Ascending aorta (tissue), 2 donors: Measurements from ENCODE around the gene SMG6. TPM values are rescaled to one million over a fixed set of nuclear protein-coding genes. Genes with fewer than 3 reads are reported as not detected.

Experiments used
- DNase-seq, 2 donors: peaks; one replicate each; pipeline ENCODE4 v3.0.0-alpha.2; 2019; ENCODE audit warnings: low spot score in 2 of 2
- H3K27ac ChIP-seq, 2 donors: fragments of 200-600 bp; sonication (generic); one replicate each; pipeline ENCODE4 v1.5.1; 2016 to 2017; ENCODE audit warnings: mild to moderate bottlenecking in 1 of 2
- H3K27me3 ChIP-seq: fragments of 200-600 bp; sonication (generic); one replicate; pipeline ENCODE4 v1.5.1; 2017
- H3K36me3 ChIP-seq, 2 donors: fragments of 200-600 bp; sonication (generic); one replicate each; pipeline ENCODE4 v1.5.1; 2016
- H3K4me1 ChIP-seq, 2 donors: fragments of 200-600 bp; sonication (generic); one replicate each; pipeline ENCODE4 v1.5.1; 2016 to 2017; ENCODE audit warnings: mild to moderate bottlenecking in 1 of 2
- H3K4me3 ChIP-seq, 2 donors: fragments of 200-600 bp; sonication (generic); one replicate each; pipeline ENCODE4 v1.5.1; 2016 to 2017; ENCODE audit warnings: mild to moderate bottlenecking in 1 of 2
- H3K9me3 ChIP-seq, 2 donors: fragments of 200-600 bp; sonication (generic); one replicate each; pipeline ENCODE4 v1.5.1; 2016
- intact Hi-C: fragments of 100-400 bp; cut with DNase I; formaldehyde crosslinking; loops from one replicate; pipeline ENCODE4 v1.15.1; 2023
- total RNA-seq: library from RNA; depleted of rRNA; stranded (reverse); fragments of >200 nt; gene quantifications from one replicate; pipeline ENCODE4 v1.1.0, GENCODE V29; 2016
- TF ChIP-seq, protein P1 (sequence below), 3 experiments: fragments of 200-600 bp in 2 of 3; fragments of 450-650 bp in 1 of 3; sonication (generic) in 2 of 3; IDR thresholded peaks; one replicate each; pipeline ENCODE4 v1.5.1; 2016 to 2019; ENCODE audit warnings: antibody characterized with exemption in 3 of 3, mild to moderate bottlenecking in 1 of 3, moderate library complexity in 1 of 3

The SMG6 gene
- total RNA-seq, 1 donor from 2014 or later = 50.8 TPM

DNA sequence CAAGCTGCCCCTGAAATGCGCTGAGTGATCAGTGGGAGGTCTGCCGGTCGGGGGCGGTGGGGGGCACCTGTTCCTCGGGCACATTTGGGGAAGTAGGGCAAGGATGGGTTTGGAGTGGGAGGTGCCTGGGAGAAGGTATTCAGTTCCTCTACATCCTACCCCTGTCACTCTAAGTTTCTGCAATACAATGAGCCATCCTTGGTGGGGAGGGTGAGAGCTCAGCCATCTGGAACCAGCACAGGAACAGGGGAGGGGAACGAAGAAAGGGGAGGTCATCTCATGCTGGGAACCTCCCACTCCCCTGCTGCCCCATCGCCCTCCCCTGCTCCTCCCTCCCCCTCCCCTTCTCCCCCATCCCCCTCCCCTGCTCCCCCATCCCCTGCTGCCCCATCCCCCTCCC lies 269.4 kb downstream of the SMG6 start:
- TF ChIP-seq, protein P1, sequence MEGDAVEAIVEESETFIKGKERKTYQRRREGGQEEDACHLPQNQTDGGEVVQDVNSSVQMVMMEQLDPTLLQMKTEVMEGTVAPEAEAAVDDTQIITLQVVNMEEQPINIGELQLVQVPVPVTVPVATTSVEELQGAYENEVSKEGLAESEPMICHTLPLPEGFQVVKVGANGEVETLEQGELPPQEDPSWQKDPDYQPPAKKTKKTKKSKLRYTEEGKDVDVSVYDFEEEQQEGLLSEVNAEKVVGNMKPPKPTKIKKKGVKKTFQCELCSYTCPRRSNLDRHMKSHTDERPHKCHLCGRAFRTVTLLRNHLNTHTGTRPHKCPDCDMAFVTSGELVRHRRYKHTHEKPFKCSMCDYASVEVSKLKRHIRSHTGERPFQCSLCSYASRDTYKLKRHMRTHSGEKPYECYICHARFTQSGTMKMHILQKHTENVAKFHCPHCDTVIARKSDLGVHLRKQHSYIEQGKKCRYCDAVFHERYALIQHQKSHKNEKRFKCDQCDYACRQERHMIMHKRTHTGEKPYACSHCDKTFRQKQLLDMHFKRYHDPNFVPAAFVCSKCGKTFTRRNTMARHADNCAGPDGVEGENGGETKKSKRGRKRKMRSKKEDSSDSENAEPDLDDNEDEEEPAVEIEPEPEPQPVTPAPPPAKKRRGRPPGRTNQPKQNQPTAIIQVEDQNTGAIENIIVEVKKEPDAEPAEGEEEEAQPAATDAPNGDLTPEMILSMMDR (IDR thresholded peaks at IDR 0.05) = no peak
- Histone ChIP-seq H3K4me1 (peaks cover 7 to 16% of the 10 kb centered on the region in 2 donors), H3K9me3 (no peaks in the 10 kb centered on the region), H3K36me3 (peaks cover 23 to 35% of the 10 kb centered on the region in 2 donors), H3K27ac (no peak overlapping the region), H3K4me3 (no peak overlapping the region), H3K27me3 (no peaks in the 10 kb centered on the region)
- no peak for DNase-seq
- intact Hi-C loops = no loop called here

DNA sequence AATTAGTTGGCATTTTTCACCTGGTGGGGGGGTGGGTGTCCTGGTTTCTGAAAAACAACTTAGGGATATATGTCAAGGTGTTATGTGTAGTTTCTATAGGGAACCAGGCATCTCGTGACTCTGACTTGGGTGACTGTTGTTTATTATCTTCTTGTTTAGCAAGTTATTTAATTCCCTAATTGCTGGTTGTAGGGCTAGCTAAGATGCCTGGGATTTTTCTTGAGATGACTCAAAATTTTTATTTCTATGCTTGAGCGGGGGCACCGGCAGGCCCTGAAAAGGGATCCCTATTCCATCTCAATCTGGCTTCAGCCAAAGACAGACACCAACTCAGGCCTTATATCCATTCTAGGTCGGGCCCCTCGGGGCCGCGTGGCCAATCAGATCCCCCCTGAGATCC lies 270.4 kb downstream of the SMG6 start:
- TF ChIP-seq, protein P1 (IDR thresholded peaks at IDR 0.05) = no peak
- H3K27ac ChIP-seq = no peak overlapping the region
- intact Hi-C loops = no loop called here
- peaks cover 23 to 35% of the 10 kb centered on the region in 2 donors for H3K36me3 ChIP-seq
- H3K27me3 ChIP-seq = no peaks in the 10 kb centered on the region
- peaks cover 7 to 16% of the 10 kb centered on the region in 2 donors for H3K4me1 ChIP-seq
- no peak overlapping the region for H3K4me3 ChIP-seq
- DNase-seq = no peak
- no peaks in the 10 kb centered on the region for H3K9me3 ChIP-seq

DNA sequence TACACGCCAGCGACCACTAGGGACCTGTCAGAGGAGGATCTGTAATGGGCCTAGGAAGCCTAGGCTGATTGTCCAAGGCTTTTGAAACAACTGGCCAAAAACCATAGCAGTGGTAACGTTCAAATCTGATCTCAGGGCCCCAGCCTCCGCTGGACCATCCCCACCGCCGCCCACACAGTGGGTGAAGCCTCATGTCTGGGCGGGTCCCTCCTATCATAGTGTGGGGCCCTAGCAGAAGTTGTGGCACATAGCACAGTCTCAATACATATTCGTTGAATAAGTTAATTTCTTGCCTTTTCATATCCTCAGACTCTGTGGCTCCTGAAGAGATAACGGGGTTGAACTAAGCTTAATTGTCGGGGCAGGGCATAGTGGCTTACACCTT lies 272.8 kb downstream of the SMG6 start:
- TF ChIP-seq, protein P1 (IDR thresholded peaks at IDR 0.05) = peak in 2 of 3 experiments; percentile 8 to 41
- Histone ChIP-seq H3K4me3 (peak overlapping the region; percentile 95 to 99), H3K27me3 (no peaks in the 10 kb centered on the region), H3K36me3 (peaks cover 4 to 14% of the 10 kb centered on the region in 2 donors), H3K27ac (no peak overlapping the region), H3K9me3 (no peaks in the 10 kb centered on the region), H3K4me1 (peaks cover 7 to 17% of the 10 kb centered on the region in 2 donors)
- DNase-seq = peak in 1 of 2 donors; percentile 76
- intact Hi-C loops = loop anchor here (1.0 kb wide), 1 partner anchor 121 kb away; no protein-coding TSS in a partner anchor

DNA sequence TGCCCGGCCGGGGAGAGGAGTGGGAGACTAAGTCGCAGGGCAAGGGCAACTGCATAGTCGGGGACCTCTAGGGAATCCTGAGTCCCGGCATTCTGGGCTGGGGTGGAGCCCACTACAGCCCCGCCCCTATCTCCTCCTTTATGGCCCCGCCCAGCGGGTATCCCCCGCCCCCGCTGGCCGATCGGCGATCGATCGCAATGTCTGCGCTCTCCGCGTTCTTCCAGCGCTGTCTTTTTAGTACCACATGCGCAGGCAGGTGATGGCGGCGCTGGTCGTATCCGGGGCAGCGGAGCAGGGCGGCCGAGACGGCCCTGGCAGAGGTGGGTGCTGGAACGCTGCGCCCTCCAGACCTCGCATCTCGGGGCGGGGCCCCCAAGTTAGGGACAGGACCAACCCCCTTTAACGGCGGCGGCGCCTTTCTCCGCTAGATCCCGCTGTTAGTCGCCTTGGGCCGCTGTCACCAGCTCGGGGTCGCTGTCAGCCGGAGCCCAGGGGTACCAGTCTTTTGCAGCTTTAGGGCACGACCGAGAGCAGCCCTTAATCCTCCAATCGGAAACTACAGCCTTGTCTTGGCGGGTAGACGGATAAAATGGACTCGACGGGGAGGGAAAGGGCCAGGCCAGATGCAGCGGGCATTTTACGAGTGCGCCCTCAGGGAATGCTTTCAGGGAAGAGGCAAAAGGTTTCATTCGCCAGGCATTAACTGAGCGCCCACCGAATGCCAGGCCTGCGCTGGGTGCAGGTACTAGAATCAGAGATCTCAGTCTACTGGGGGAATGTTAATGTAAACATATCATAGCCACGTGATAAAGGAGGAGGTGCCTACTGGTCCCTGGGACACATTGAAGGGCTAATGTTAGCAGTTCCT lies 273.4 kb downstream of the SMG6 start, which contains the start of gene DPH1:
DPH1 (plus strand) TSS at position 243 of the 868 bp plus-strand sequence; CDS start at position 260, 17 bp downstream.
- peak within 1 kb of the TSS in 1 of 2 donors; percentile 60 for H3K27ac ChIP-seq
- H3K4me1 ChIP-seq = peaks cover 7 to 20% of the 10 kb centered on the region in 2 donors
- intact Hi-C loops = loop anchor here (1.0 to 5.0 kb wide), 2 partner anchors 43 to 121 kb away; no protein-coding TSS in a partner anchor
- H3K9me3 ChIP-seq = no peaks in the 10 kb centered on the region
- no peaks in the 10 kb centered on the region for H3K27me3 ChIP-seq
- TF ChIP-seq, protein P1 (IDR thresholded peaks at IDR 0.05) = no peak
- H3K36me3 ChIP-seq = peaks cover 0 to 10% of the 10 kb centered on the region in 2 donors
- DNase-seq = peak in 1 of 2 donors; percentile 90
- H3K4me3 ChIP-seq = peak within 1 kb of the TSS; percentile 95 to 99

DNA sequence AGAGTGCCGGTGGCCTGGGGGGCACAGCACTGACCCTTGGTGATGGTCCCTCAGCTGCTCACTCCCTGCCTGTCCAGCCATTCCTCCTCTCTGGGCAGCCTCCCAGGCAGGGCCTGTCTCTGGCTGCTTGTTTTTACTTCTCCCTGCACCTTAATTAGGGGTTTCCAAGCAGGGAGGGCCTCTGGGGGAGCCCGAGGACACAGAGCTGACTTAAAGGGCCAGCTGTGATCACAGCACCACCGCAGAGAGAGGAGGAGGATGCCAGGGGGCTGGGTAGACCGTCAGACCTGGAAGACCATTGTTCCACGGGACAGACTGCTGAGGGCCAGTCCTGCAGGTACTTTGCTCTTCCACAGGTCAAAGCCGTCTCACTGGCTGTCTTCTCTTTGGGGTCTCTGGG lies 274.8 kb downstream of the SMG6 start:
- intact Hi-C loops = loop anchor here (5.0 kb wide), 1 partner anchor 41 kb away; no protein-coding TSS in a partner anchor

More for the DNA sequence above, 274.8 kb downstream of the SMG6 start:
- Histone ChIP-seq H3K27ac (no peak overlapping the region), H3K27me3 (no peaks in the 10 kb centered on the region), H3K4me3 (no peak overlapping the region), H3K36me3 (peaks cover 0 to 5% of the 10 kb centered on the region in 2 donors), H3K4me1 (peaks cover 7 to 32% of the 10 kb centered on the region in 2 donors), H3K9me3 (no peaks in the 10 kb centered on the region)
- TF ChIP-seq, protein P1 (IDR thresholded peaks at IDR 0.05) = no peak
- no peak for DNase-seq
